GM23338 (cell line): ENCODE measurements around the gene CPO.

Source experiments
- EZH2 ChIP-seq: fragments of 200-600 bp; sonication (generic); IDR thresholded peaks from one replicate; pipeline ENCODE4 v1.8.0; 2017; ENCODE audit warnings: antibody characterized with exemption, mild to moderate bottlenecking, low read depth; ENCODE audit not compliant: unreplicated experiment
- EZH2phosphoT487 ChIP-seq: fragments of 200-600 bp; sonication (generic); IDR thresholded peaks from one replicate; pipeline ENCODE4 v1.8.1; 2018; ENCODE audit warnings: antibody characterized with exemption; ENCODE audit not compliant: unreplicated experiment
- POLR2AphosphoS5 ChIP-seq: IDR thresholded peaks from 2 replicates; pipeline ENCODE4 v1.6.1; 2016; ENCODE audit warnings: antibody characterized with exemption, low read depth
- ZNF331 ChIP-seq: fragments of 250-450 bp; sonication (Bioruptor Pico); IDR thresholded peaks from 2 replicates; pipeline ENCODE4 v1.5.0; 2020; ENCODE audit warnings: low read depth, mild to moderate bottlenecking, moderate library complexity
- TF ChIP-seq, protein P1 (sequence below), 2 experiments: fragments of 200-600 bp in 1 of 2; sonication (generic) in 1 of 2; conservative IDR thresholded peaks; 2 replicates each; pipeline versions ENCODE4 v1.5.1 to v1.6.1; 2016 to 2017; ENCODE audit warnings: antibody characterized with exemption in 2 of 2, low read depth in 2 of 2, mild to moderate bottlenecking in 2 of 2, moderate library complexity in 1 of 2
- TF ChIP-seq, protein P2 (sequence below): IDR thresholded peaks from 2 replicates; pipeline ENCODE4 v1.6.1; 2016; ENCODE audit warnings: antibody characterized with exemption

DNA sequence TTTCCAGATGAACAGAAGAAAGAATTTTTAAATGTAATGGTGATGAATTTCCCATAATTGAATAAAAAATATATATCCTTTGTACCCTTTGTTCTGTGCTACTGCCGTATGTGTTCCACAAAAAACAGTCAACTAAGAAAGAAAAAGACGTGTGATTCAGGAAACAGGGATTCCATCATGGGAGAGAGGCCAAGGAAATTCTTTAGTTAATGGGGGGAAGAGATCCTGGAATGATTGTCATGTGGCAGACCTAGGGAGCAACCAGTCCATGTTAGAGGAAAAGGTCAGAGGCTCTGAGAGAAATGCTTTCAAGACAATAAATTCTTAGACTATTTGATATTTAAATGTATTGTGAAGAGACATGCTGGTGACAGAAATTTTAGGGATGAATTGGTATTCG, 76.6 kb downstream of the CPO start:
- TF ChIP-seq, protein P1, sequence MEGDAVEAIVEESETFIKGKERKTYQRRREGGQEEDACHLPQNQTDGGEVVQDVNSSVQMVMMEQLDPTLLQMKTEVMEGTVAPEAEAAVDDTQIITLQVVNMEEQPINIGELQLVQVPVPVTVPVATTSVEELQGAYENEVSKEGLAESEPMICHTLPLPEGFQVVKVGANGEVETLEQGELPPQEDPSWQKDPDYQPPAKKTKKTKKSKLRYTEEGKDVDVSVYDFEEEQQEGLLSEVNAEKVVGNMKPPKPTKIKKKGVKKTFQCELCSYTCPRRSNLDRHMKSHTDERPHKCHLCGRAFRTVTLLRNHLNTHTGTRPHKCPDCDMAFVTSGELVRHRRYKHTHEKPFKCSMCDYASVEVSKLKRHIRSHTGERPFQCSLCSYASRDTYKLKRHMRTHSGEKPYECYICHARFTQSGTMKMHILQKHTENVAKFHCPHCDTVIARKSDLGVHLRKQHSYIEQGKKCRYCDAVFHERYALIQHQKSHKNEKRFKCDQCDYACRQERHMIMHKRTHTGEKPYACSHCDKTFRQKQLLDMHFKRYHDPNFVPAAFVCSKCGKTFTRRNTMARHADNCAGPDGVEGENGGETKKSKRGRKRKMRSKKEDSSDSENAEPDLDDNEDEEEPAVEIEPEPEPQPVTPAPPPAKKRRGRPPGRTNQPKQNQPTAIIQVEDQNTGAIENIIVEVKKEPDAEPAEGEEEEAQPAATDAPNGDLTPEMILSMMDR (conservative IDR thresholded peaks at IDR 0.05; ENCODE audit: low read depth in 2 of 2): no peak
- TF ChIP-seq, protein P2, sequence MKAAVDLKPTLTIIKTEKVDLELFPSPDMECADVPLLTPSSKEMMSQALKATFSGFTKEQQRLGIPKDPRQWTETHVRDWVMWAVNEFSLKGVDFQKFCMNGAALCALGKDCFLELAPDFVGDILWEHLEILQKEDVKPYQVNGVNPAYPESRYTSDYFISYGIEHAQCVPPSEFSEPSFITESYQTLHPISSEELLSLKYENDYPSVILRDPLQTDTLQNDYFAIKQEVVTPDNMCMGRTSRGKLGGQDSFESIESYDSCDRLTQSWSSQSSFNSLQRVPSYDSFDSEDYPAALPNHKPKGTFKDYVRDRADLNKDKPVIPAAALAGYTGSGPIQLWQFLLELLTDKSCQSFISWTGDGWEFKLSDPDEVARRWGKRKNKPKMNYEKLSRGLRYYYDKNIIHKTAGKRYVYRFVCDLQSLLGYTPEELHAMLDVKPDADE: no peak
- TF ChIP-seq ZNF331 (CRISPR knock-in tag) (no peak), POLR2AphosphoS5 (no peak), EZH2 (no peak), EZH2phosphoT487 (no peak)
